ENCODE data around the gene OR2V1. TPM values are rescaled to one million over a fixed set of nuclear protein-coding genes. Genes with fewer than 3 reads are reported as not detected.
"Not testable (repeated sequence)": the region's sequence is repeated elsewhere in the genome, so short reads cannot be mapped to it uniquely, and the experiment has no call there.

The OR2V1 gene
- total and polyA plus RNA-seq, 5 experiments from 2014 or later = not detected

DNA sequence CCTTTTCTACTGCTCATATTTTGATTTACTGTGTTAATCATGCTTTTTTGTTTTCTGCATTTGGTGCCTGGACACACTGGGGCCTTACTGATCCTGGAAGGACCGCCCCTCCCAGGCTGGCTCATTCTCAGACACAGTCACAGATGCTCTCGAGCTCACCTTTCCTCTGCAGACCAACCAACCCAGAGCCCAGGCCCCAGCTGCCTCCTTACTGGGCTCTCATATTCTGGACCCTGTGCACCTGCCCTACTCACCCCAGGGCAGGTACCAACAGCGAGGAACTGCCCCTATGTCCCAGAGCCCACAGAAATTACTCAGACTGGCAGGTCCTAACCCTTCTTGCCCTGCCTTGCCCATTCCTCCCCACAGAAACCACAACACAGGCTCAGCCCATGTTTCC, 9.8 kb upstream of the OR2V1 start:
- POLR2A ChIA-PET = no interaction called here

GRCh38 chr5:181138258-181138657, 7.3 kb upstream of the OR2V1 start:
- peaks cover 21 to 52% (median 31%) of the 10 kb centered on the region in 5 donors for H3K27me3 Mint-ChIP-seq
- H3K27ac Mint-ChIP-seq = no peak overlapping the region
- no peaks in the 10 kb centered on the region for H3K4me1 Mint-ChIP-seq
- H3K4me3 Mint-ChIP-seq = no peak overlapping the region
- ATAC-seq (no peak), DNase-seq (no peak)
- POLR2A ChIA-PET = no interaction called here
- H3K36me3 Mint-ChIP-seq = peaks cover 0 to 24% (median 4%) of the 10 kb centered on the region in 3 donors
- peaks cover 9 to 62% (median 36%) of the 10 kb centered on the region in 9 donors for H3K9me3 Mint-ChIP-seq

More for the DNA sequence above, 9.8 kb upstream of the OR2V1 start:
- no peak for DNase-seq
- no peak for ATAC-seq
- H3K4me3 Mint-ChIP-seq = no peak overlapping the region
- peaks cover 7 to 58% (median 28%) of the 10 kb centered on the region in 9 donors for H3K9me3 Mint-ChIP-seq
- H3K27ac Mint-ChIP-seq = peak overlapping the region in 2 of 10 donors; percentile 12 to 41
- peaks cover 24 to 41% (median 32%) of the 10 kb centered on the region in 5 donors for H3K27me3 Mint-ChIP-seq
- no peaks in the 10 kb centered on the region for H3K4me1 Mint-ChIP-seq
- peaks cover 0 to 23% (median 4%) of the 10 kb centered on the region in 3 donors for H3K36me3 Mint-ChIP-seq

DNA sequence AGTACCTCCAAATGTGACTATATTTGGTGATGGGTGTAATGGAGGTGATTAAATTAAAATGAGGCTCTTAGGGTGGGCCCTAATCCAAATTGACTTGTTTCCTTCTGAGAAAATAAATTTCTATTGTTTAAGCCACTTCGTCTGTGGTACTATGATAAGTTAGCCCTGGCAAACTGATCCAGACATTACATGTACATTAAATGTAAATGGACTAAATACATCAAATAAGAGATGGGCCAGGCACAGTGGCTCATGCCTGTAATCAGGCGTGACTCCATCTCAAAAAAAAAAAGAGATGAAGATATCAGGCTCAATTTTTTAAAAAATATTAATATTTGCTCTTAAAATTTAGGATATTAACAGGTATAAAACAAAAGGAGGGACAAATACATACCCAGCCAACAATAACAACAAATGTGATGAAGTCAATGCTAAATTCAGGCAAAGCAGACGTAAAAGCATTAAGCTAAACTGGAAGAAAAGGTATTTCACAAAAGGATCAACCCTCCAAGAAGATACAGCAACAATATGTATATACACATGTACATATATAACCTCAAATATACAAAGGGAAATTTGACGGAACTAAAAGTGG, 5.5 kb upstream of the OR2V1 start:
- Mint-ChIP-seq H3K27me3 (peaks cover 25 to 52% (median 29%) of the 10 kb centered on the region in 5 donors), H3K4me1 (no peaks in the 10 kb centered on the region), H3K9me3 (peaks cover 9 to 62% (median 36%) of the 10 kb centered on the region in 9 donors), H3K36me3 (peaks cover 0 to 24% (median 4%) of the 10 kb centered on the region in 3 donors), H3K4me3 (no peak overlapping the region), H3K27ac (no peak overlapping the region)
- DNase-seq (no peak), ATAC-seq (no peak)
- POLR2A ChIA-PET = no interaction called here

DNA sequence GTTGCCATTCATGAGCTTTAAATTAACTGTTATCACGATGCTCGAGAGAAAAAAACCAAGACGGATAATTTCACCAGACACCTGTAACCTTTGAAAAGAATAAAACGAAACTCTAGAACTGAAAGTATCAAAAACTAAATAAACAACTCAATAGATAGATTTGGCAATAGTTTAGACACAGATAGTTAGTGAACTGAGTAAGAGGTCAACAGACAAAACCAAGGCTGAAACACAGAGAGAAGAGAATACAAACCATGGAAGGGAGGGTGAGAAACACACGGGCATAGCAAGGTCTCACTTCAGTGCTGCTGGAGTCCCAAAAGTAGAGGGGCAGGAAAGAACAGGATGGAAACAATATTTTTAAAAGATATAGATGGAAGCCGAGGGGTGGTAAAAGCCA, 3.3 kb upstream of the OR2V1 start:
- ATAC-seq (no peak), DNase-seq (no peak)
- Mint-ChIP-seq H3K4me1 (no peaks in the 10 kb centered on the region), H3K36me3 (peaks cover 0 to 19% (median 4%) of the 10 kb centered on the region in 3 donors), H3K27me3 (peaks cover 25 to 55% (median 37%) of the 10 kb centered on the region in 5 donors), H3K9me3 (peaks cover 5 to 46% (median 26%) of the 10 kb centered on the region in 9 donors), H3K27ac (no peak overlapping the region), H3K4me3 (no peak overlapping the region)
- POLR2A ChIA-PET = no interaction called here

GRCh38 chr5:181133610-181134231, 2.8 kb upstream of the OR2V1 start:
- Mint-ChIP-seq H3K9me3 (peaks cover 5 to 40% (median 23%) of the 10 kb centered on the region in 9 donors), H3K4me1 (no peaks in the 10 kb centered on the region), H3K36me3 (peaks cover 0 to 18% (median 4%) of the 10 kb centered on the region in 3 donors), H3K4me3 (no peak overlapping the region), H3K27ac (no peak overlapping the region), H3K27me3 (peaks cover 29 to 60% (median 39%) of the 10 kb centered on the region in 5 donors)
- POLR2A ChIA-PET = no interaction called here
- ATAC-seq (no peak), DNase-seq (no peak)

DNA sequence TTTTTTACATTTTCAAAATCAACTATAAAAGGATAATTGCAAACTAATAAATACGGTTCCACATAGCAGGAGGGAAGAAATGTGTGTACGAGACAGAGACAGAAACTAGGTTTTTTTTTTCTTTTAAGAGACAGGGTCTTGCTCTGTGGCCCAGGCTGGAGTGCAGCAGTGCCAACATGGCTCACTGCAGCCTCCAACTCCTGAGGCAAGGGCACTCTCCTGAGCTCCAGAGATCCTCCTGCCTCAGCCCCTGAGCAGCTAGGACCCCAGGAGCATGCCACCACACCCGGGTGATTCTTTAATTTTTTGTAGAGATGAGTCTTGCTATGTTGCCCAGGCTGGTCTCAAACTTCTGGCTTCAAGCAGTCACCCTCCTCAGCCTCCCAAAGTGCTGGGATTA, 2.1 kb upstream of the OR2V1 start:
- POLR2A ChIA-PET = no interaction called here
- Mint-ChIP-seq H3K27ac (no peak overlapping the region), H3K36me3 (peaks cover 0 to 15% (median 4%) of the 10 kb centered on the region in 3 donors), H3K4me3 (no peak overlapping the region), H3K4me1 (no peaks in the 10 kb centered on the region), H3K9me3 (peaks cover 5 to 34% (median 20%) of the 10 kb centered on the region in 9 donors), H3K27me3 (peaks cover 35 to 67% (median 46%) of the 10 kb centered on the region in 5 donors)
- ATAC-seq (no peak), DNase-seq (no peak)

DNA sequence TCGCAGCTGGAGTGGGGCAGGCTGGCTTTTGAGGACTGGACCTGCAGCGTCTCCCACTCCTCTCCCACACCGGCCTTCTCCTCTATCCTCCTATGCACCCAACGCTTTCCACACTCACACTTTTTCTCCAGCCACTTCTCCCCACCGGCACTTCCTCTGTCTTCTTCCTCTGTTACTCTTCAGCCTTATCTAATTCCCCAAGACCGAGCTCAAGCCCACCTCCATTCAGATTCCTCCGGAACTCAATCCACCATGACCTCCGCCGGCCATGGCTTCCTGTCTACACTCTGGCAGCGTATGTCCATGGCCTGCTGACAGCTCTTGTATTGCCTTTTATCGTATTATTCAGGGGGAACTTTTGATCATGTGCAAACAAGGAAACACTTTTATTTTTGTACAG, 545 bp upstream of the OR2V1 start:
- H3K27me3 Mint-ChIP-seq = peaks cover 39 to 82% (median 49%) of the 10 kb centered on the region in 5 donors

GRCh38 chr5:181130081-181130480, 888 bp downstream of the OR2V1 start:
- H3K27ac Mint-ChIP-seq, H3K36me3 Mint-ChIP-seq, POLR2A ChIA-PET, H3K9me3 Mint-ChIP-seq, H3K4me1 Mint-ChIP-seq, ATAC-seq, DNase-seq, H3K4me3 Mint-ChIP-seq: not testable (repeated sequence)
- H3K27me3 Mint-ChIP-seq = peaks cover 40 to 89% (median 52%) of the 10 kb centered on the region in 5 donors

More for the DNA sequence above, 545 bp upstream of the OR2V1 start:
- DNase-seq (no peak), ATAC-seq (no peak)
- Mint-ChIP-seq H3K27ac (no peak overlapping the region), H3K4me1 (peaks cover 0 to under 1% (median 0%) of the 10 kb centered on the region in 4 donors), H3K36me3 (peaks cover 0 to 7% (median 0%) of the 10 kb centered on the region in 3 donors), H3K9me3 (peaks cover 0 to 19% (median 10%) of the 10 kb centered on the region in 9 donors), H3K4me3 (no peak overlapping the region)
- POLR2A ChIA-PET = no interaction called here

DNA sequence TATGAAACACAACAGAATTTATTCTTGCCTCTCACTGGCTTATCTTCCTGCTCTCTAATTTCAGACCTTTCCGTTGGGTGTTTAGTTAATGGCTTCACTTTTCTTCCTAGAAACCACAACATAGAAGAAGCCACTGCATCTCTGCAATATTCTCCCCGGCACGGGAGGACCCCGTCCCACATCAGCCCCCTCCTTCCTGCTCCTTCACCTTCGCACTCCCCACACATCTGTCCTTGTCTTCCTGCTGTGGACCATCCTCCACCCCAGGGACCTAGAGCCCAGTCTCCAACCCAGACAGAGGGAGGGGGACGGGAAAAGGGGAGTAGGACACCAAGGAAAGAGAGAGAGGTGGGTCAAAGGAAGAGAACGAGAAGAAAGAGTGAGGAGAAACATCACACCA, 1.4 kb downstream of the OR2V1 start:
- Mint-ChIP-seq H3K4me1 (peaks cover 0 to 3% (median 0%) of the 10 kb centered on the region in 4 donors), H3K36me3 (peaks cover 0 to 4% (median 0%) of the 10 kb centered on the region in 3 donors), H3K27ac (no peak overlapping the region), H3K9me3 (peaks cover 0 to 7% (median 0%) of the 10 kb centered on the region in 9 donors), H3K27me3 (peaks cover 44 to 89% (median 56%) of the 10 kb centered on the region in 5 donors), H3K4me3 (no peak overlapping the region)
- DNase-seq (no peak), ATAC-seq (no peak)
- POLR2A ChIA-PET = no interaction called here

DNA sequence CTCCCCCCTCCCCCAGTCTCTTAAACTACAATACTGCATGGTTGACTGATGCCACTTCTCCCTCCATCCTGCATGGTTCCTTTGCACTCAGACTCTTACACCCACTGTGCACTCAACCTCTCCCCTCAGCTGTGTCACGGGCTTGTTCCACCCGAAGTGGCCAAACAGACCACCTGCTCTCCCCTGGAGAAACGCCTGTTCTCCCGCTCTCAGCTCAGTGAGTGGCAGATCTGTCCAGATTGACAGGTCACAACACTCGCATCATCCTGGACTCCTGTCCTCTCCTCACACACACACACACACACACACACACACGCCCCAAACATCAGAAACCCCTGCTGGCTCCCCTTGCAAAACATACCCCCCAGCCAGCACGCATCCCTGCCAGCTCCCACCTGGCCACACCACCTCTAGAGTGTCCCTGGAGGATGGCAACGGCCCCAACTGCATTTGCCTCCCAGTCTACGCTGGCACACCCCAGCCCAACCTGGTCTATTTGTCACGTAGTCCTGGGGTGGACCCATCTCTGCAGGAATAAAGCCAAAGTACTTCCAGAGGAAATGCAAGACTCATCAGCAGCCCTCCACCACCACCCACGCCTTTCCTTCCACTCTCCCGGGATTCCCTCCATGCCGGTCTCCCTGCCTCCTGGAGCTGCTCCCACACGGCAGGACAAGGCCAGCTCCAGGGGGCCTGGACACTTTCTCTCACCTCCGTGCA, 2.9 kb downstream of the OR2V1 start:
- ATAC-seq (no peak), DNase-seq (no peak)
- POLR2A ChIA-PET = no interaction called here
- H3K4me1 Mint-ChIP-seq = peaks cover 0 to 3% (median 0%) of the 10 kb centered on the region in 4 donors
- peak overlapping the region in 2 of 10 donors; percentile 12 to 36 for H3K27ac Mint-ChIP-seq
- no peak overlapping the region for H3K4me3 Mint-ChIP-seq
- H3K36me3 Mint-ChIP-seq = peaks cover 0 to 7% (median 0%) of the 10 kb centered on the region in 3 donors
- H3K9me3 Mint-ChIP-seq = peaks cover 0 to 2% (median 0%) of the 10 kb centered on the region in 9 donors
- peaks cover 46 to 89% (median 59%) of the 10 kb centered on the region in 5 donors for H3K27me3 Mint-ChIP-seq

DNA sequence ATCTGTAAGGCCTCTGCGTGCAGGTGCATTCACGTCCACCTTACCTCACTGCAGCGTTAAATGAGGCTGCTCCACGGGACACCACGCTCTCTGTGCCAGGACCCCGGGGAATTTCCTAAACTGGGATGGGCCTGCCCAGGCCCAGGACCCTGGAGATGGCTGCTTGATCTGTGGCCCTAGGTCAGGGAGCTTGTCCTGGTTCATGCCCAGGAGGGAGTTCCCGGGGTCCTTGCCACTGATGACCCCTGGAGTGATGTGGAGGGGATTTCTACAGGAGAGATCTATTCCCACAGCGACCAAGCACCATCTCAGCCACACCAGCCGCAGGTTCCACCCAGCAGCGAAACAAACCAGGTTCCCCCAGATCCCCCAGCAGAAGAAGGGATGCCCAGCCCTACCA, 3.5 kb downstream of the OR2V1 start:
- peaks cover 0 to 3% (median 0%) of the 10 kb centered on the region in 4 donors for H3K4me1 Mint-ChIP-seq
- H3K27ac Mint-ChIP-seq = no peak overlapping the region
- H3K27me3 Mint-ChIP-seq = peaks cover 48 to 89% (median 60%) of the 10 kb centered on the region in 5 donors
- no peak for DNase-seq
- H3K4me3 Mint-ChIP-seq = no peak overlapping the region
- ATAC-seq = no peak
- POLR2A ChIA-PET = no interaction called here
- peaks cover 0 to 2% (median 0%) of the 10 kb centered on the region in 9 donors for H3K9me3 Mint-ChIP-seq
- H3K36me3 Mint-ChIP-seq = peaks cover 0 to 7% (median 0%) of the 10 kb centered on the region in 3 donors

GRCh38 chr5:181126841-181127240, 4.1 kb downstream of the OR2V1 start:
- POLR2A ChIA-PET = no interaction called here
- no peak for ATAC-seq
- Mint-ChIP-seq H3K27ac (no peak overlapping the region), H3K4me1 (peaks cover 0 to 3% (median under 1%) of the 10 kb centered on the region in 4 donors), H3K4me3 (no peak overlapping the region), H3K27me3 (peaks cover 48 to 89% (median 64%) of the 10 kb centered on the region in 5 donors), H3K9me3 (peaks cover 0 to 2% (median 0%) of the 10 kb centered on the region in 9 donors), H3K36me3 (peaks cover 0 to 7% (median 0%) of the 10 kb centered on the region in 3 donors)
- DNase-seq = no peak
